Dermis blood vessel endothelial cell (primary cell): ENCODE results near the gene SOAT1. TPM values are rescaled to one million over a fixed set of nuclear protein-coding genes. Genes with fewer than 3 reads are reported as not detected.
"Not testable (repeated sequence)": the region's sequence is repeated elsewhere in the genome, so short reads cannot be mapped to it uniquely, and the experiment has no call there.

ENCODE experiments used
- DNase-seq: peaks from one replicate; pipeline ENCODE4 v3.0.0; 2010
- total RNA-seq: library from RNA; depleted of rRNA; stranded (reverse); fragments of >200 nt; gene quantifications from 2 replicates; pipeline ENCODE4 v1.2.3, GENCODE V29; 2014

SOAT1 gene
- total RNA-seq, 1 donor from 2014 or later: 15.1 TPM

DNA sequence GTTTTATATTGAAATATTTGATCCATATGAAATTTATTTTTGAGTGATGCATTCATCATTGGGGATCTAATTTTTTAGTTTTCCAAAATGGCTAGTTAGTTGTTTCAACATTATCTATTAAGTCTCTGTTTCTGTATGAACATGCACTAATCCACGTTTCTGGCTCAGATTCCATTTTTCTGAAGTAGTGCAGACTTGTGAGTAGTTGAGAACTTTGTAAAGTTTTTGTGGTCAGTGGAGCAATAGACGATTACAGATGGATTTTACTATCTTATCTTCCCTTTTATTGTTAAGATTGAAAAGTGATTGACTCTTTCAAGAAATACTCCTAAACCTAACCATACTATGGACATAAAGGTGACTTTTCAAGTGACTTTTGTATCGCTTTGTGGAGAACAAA, 16.7 kb downstream of the SOAT1 start:
- DNase-seq: no peak

DNA sequence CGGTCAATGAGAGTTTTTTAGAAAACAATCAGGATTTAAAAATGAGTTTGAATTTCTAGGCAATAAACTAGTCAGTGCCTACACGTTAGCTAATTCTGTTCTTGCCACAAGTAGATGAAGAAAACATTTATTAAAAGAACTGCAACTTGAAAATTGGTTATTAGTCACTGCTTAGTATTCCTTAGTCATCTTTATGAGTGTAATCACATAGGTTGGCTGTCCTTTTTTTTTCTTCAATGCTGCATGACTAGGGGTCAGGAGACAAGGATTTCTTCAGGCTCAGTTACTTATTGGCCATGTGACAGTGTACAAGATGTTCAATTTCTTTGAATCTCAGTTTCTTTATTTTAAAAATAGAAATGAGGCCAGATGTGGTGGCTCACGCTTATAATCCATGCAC, 17.1 kb downstream of the SOAT1 start:
- no peak for DNase-seq

DNA sequence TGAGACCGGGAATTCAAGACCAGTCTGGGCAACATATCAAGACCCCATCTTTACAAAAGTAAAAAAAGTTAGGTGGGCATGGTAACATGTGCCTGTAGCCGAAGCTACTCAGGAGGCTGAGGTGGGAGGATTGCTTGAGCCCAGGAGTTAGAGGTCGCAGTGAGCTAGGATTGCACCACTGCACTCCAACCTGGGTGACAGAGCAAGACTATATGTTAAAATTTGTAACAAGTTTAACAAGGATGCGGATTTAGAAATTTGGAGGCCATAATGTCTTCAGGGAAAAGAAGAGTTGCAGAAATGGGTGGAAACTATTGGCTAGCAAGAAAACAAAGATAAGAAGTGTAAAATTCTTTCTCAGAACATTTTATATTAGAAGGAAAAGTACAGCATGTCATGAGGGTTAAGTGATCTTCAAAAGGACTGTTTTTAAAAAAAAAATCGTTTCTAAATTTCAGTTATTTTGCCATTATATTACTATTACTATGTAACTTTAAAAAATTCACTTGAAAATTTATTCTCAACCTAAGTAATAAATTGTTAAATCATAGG, 17.6 kb downstream of the SOAT1 start:
- DNase-seq: no peak

DNA sequence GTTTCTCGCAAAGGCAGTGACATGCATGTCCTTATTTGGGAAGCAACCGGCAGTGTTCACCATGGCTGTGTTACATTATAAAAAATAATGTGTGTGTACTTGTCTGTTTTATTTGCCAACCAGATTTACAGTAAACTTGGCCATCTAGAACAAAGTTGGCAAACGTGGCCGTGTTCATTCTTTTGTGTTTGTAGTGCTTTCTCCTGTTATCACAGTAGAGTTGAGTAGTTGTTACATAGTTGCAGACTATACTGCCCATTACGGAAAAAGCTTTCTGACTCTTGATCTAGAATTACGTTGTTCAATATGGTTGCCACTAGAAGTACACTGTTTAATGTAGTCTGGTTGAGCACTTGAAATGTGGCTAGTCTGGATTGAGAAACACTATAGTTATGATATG, 19.4 kb downstream of the SOAT1 start:
- no peak for DNase-seq

DNA sequence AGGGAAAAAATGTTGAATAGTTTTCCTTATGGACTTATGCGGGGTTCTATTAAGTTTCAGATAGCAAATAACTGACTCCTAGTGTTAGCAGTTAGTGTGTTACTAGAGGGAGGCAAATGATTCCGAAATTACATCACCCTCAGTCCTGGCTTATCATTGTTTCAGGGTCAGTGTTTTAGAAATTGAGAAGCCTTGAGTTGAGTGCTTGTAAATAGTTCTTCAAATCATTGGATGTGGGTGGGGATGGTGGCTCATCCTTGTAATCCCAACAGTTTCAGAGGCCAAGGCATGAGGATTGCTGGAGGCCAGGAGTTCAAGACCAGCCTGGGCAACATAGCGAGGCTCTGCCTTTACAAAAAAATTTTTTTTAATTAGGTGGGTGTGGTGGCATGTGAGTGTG, 21.3 kb downstream of the SOAT1 start:
- DNase-seq: no peak

DNA sequence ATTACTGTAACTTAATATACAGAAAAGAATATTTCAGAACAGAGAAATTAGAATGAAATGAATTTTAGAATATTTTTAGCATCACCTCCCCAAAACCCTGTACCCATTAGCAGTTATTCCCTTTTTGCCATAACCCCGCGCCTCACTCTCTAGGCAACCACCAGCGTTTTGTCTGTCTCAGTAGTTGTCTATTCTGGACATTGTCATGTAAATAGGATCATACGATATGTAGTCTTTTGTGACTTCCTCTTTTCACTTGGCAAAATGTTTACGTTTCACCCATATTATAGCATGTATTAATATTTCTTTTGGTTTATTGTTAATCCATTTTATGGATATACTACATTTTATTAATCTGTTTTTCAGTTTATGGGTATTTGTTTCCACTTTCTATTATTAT, 24.9 kb downstream of the SOAT1 start:
- DNase-seq: no peak

DNA sequence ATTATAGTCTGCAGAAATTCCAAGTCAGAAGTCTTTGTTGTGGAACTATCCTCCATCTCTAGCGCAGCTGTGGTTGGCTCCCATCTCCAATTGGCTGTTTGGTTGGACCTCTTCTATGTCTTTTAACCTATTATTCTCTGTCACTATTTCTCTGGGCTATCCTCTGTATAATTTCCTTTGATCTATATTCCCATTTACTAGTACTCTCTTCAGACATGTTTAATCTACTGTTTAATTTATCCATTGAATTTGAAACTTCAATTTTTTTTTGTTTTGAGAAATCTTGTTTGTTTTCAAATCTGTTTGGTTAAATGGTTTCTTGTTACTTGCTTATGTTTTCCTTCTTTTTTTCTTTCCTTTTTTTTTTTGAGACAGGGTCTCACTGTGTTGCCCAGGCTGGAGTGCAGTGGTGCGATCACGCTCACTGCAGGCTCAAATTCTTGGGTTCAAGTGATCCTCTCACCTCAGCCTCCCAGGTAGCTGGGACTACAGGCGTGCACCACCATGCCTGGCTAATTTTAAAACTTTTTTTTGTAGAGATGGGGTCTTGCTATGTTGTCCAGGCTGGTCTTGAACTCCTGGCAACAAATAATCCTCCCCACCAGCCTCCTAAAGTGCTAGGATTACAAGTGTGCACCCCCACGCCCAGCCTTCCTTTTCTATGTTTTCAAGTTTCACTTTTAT, 28.1 kb downstream of the SOAT1 start:
- DNase-seq: no peak

DNA sequence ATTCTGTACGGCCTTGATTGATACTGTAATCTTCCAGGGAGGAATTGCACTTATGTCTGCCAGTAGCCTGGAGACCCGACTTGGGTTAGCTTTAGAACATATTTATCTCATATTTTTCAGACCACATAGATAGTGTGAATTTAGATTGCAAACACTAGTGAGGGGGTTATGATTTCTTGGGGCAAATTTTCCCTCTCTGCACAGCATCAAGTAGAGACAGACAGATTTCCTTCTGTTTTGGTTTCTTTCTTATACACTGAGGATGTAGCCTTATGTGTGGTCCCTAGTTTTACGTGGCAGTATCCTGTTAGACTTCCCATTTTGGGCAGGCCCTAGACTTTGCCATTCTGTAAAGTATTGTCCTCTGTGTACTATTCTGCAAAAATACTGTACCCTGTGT, 29.0 kb downstream of the SOAT1 start:
- no peak for DNase-seq

DNA sequence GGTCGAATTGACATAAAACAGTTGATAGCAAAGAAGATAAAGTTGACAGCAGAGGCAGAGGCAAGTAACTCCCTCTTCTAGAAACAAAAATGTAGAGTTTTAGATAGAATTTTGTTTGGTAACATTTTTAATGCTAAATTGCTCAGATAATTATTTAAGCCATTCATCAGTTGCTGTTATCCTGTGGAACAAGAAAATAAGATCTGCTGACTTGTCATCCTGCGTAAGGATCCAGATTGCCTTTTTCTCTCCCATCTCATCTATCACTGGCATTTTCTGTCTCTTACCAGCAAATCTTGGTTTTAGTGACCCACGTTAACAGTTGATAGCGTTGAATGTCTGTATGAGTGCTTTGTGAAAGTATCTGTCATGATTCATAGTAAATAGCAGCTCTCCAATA, 29.8 kb downstream of the SOAT1 start:
- DNase-seq: no peak

DNA sequence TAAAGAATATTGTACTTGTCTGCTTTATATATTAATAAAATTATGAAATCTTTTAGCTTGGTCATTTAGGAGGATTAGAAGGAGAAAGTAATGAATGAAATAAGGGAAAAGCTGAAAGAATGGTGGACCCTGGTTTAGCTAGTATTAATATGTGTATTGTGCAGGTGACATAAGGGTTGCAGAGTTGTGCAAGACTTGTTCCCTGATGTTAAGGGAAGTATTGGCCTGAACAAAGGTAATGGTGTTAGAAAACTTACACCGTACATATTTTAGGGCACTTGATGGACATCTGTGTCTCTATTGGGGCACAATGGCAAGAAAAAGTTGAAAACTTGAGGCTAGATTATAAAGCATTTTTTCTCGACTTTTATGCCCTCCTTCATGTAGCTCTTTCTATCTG, 32.2 kb downstream of the SOAT1 start:
- DNase-seq: no peak

DNA sequence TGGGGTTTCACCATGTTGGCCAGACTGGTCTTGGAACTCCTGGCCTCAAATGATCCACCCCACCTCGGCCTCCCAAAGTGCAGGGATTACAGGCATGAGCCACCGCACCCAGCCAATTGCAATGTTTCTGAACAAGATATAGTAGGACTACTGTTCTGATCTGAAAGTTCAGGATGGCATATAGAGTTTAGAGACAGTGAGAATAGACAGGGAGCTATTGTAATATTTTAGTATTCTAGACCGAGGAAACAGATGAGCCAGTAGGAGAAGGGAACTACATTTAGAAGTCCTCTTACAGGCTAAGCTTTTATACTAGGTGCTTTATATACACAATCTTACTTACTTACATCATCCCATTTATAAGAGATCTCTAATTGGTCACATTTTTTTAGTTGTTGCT, 33.1 kb downstream of the SOAT1 start:
- no peak for DNase-seq

DNA sequence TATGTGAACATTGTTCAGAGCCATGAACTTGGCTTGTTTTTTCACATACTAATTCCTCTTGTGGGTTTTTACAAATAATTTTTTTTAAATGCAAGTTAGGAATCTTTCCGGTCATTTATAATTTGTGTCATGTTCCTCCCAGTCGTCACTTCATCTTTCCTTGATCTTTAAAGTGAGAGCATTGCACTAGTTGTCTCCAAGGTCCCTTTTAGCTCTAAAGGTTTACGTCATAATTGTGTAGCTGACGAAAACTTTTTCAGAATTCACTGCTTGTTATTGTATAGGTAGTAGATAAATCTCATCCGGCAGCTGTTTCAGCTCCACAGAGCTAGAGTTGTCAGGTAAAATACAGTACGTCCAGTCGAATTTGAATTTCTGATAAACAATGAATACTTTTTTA, 33.6 kb downstream of the SOAT1 start:
- DNase-seq: no peak

DNA sequence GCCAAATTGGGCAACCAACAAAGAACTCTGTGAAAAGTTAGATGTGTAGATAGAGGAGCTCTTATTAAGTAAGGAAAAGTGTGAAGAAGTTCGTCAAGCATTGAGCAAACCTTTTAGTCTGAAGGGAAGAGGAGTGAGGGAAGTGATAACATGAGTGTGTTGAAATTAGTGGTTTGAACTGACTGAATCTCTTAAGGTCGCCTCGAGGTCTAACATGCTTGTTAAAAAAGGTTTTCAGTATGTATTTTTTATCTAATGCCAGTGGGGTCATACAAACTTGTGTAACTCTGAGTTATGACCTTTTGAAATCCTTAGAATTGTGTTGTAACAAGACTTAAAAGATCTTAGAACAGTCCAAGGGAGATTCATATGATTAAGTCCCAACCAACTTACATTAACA, 34.1 kb downstream of the SOAT1 start:
- no peak for DNase-seq

DNA sequence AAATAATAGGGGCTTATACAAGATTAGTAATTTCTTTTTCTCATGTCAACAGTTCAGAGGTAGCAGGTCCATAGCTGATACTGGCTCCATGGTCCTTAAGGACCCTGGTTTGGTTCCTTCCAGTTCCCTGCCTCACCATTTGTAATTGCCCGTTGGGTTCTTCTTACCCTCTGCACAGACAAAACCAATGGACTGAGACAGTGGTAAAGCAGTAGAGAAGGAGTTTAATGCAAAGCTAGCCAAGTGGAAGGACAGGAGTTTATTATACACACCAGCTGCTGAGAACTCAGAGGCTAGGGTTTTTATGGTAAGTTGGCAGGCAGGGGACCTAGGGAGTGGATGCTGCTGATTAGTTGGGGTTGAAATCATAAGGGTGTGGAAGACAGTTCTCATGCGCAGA, 36.3 kb downstream of the SOAT1 start:
- no peak for DNase-seq

DNA sequence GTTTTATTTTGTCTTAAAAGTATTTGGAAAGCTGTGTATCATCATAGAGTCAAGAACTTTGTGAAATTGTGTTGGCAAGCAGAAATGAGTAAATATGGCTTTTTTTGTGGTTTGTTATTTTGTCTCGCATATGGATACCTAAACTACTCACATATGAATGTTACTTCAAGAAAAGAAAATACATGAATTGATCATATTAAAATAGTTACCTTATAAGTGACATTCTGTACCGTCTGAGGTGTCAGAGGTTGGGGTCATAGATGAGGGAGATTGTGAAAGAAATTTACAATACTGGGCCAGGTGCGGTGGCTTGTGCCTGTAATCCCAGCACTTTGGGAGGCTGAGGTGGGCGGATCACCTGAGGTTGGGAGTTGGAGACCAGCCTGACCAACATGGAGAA, 40.8 kb downstream of the SOAT1 start:
- no peak for DNase-seq

DNA sequence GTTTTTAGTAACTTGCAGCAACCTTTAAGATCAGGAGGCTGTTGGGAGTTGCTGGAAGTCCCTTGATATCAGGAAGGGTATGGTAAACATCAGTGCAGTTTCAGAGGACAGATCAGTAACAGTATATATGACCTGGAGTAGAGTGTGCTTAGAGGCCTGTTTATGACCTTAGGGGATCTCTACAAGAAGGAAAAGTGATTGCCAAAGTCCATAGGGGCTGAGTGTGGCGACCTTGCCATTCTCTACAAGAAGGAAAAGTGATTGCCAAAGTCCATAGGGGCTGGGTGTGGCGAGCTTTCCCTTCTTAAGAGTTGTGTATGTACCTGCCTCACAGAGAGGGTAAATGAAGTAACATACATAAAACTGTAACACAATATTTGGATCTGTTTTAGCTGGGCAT, 43.7 kb downstream of the SOAT1 start:
- no peak for DNase-seq

DNA sequence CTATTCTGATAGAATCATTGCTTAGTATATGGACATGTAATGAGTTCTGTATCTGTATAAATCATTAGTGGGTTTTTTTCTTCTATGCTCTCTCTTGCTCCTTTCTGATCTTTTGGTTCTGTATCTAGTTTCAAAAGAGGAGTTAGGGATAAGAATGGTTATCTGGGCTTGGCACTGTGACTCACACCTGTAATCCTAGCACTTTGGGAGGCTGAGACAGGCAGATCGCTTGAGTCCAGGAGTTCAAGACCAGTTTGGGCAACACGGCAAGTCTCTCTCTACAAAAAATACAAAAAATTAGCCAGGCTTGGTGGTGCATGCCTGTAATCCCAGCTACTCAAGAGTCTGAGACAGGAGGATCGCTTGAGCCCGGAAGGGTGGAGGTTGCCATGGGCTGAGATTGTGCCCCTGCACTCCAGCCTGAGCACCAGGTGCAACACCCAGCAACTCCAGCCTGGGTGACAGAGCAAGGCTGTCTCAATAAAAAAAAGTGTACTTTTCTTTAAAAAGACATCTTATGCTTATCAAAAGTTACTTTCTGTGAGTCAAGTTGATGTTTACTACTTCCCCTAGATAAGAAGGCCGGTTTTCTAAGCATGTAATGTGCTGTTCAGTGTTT, 44.5 kb downstream of the SOAT1 start:
- no peak for DNase-seq

DNA sequence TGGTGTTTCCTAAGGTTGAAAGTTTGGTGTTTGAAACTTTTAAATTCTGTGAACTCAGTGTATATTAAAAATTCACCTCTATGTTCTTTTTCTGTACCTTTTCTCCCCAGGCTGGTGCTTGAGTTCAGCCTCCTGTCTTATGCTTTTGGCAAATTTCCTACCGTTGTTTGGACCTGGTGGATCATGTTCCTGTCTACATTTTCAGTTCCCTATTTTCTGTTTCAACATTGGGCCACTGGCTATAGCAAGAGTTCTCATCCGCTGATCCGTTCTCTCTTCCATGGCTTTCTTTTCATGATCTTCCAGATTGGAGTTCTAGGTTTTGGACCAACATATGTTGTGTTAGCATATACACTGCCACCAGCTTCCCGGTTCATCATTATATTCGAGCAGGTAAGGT, 47.3 kb downstream of the SOAT1 start:
- DNase-seq: no peak

DNA sequence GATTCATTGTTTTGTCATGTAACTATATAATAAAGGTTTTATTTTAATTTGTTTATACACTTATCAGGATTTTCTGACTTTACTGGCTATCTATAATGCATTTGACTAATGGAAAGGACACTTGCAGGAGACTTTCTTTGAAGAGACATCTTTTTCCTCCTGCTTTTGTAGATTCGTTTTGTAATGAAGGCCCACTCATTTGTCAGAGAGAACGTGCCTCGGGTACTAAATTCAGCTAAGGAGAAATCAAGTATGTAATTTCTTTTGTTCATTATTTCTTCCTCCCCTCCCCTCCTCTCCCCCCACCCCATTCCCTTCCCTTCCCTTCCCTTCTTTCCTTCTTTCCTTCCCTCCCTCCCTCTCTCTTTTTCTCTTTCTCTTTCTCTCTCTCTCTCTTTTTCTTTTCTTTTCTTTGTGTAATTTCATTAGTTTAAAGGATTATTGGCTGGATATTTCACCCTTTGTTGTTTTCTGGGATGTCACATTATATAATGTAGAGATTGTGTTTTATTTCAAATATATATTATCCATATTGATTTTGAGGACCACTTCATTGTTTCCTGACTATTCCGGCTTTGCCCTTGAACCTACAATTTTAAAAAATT, 48.4 kb downstream of the SOAT1 start:
- no peak for DNase-seq

DNA sequence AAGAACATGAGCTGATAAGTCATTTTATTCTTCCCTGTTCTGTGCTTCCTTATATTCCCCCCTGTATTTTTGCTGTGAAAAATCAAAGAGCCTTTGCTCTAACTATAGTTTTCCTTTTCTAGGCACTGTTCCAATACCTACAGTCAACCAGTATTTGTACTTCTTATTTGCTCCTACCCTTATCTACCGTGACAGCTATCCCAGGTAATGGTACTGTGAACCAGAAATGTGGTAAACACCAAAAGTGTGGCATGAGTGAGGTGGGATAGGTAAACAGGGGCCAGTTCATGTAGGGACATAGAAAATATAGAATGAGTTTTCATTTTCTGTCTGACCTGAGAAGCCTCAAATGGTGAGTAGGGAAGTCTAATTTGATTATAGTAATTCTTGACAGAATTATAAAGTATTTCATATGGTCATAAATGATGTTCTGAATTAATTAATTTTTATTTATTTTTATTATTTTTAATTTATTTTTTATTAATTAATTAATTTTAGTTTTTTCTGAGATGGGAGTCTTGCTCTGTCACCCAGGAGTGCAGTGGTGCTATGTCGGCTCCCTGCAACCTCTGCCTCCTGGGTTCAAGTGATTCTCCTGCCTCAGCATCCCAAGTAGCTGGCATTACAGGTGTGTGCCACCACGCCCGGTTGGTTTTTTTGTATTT, 49.3 kb downstream of the SOAT1 start:
- DNase-seq: no peak

DNA sequence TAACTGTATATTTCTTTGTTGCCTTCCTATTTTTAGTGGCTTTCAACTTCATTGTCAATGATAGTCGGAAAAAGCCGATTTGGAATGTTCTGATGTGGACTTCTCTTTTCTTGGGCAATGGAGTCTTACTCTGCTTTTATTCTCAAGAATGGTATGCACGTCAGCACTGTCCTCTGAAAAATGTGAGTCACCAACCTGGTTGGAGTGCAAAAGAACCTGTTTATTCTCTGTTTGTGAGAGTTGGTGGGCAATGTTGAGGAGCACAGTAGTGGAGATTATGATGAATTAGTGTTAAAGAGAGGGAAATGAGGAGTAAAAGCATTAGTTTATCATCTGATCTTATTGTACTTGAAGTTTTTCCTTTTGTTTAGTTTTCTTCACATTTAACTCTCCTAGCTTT, 57.7 kb downstream of the SOAT1 start:
- DNase-seq: no peak

DNA sequence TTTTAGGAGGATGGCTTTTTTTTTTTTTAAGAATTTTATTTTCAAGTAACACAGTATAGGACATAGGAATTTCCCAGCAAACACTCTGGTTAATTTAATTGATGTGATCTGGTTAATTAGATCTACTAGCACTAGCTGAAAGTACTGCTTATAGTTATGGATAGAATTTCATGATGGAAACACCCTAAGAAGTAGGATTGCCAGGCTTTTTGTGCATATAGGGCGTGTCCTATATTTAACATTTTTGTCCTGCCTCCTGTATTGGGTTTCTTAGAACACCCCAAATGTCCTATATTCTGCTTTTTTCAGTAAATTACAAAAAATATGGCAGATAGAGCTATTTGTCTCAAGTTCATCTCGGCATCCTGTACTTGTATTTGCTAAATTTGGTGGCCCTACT, 58.6 kb downstream of the SOAT1 start:
- no peak for DNase-seq

DNA sequence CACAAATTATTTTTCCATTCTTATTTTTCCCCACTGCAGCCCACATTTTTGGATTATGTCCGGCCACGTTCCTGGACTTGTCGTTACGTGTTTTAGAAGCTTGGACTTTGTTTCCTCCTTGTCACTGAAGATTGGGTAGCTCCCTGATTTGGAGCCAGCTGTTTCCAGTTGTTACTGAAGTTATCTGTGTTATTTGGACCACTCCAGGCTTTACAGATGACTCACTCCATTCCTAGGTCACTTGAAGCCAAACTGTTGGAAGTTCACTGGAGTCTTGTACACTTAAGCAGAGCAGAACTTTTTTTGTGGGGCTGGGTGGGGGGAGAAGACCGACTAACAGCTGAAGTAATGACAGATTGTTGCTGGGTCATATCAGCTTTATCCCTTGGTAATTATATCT, 59.9 kb downstream of the SOAT1 start:
- no peak for DNase-seq

DNA sequence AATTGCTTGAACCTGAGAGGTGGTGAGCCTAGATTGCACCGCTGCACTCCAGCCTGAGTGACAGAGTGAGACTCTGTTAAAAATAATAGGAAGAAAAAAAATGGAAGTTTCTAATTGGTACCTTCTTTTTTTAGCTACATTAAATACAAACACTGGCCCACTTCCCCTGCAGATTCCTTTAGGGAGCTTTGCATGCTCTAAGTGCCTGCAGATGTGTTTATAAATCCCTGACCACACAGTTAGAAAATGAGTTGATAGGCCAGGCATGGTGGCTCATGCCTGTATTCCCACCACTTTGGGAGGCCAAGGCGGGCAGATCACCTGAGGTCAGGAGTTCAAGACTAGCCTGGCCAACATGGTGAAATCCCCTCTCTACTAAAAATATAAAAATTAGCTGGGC, 68.0 kb downstream of the SOAT1 start:
- not testable (repeated sequence) for DNase-seq
